ENCODE measurements around the gene KLHL36. TPM values are rescaled to one million over a fixed set of nuclear protein-coding genes. Genes with fewer than 3 reads are reported as not detected.

Gene KLHL36
- polyA plus RNA-seq, 1 of the 3 experiments (the other 2 are of a cell fraction): 39.8 TPM

GRCh38 chr16:84648595-84649510 lies 542 bp downstream of the KLHL36 start:
- Histone ChIP-seq H3K9ac (peak overlapping the region; percentile 66), H3K9me3 (no peaks in the 10 kb centered on the region), H2AFZ (ENCODE audit: low read depth) (0 out of 2 replicates have a peak overlapping the region, but pooled peaks have one; percentile 8), H3K79me2 (ENCODE audit: insufficient read depth) (peaks cover 42% of the 10 kb centered on the region; the same call in 1 of the 2 replicates), H4K20me1 (ENCODE audit: insufficient read depth) (peaks cover 10% of the 10 kb centered on the region), H3K4me3 (ENCODE audit: low read depth in 2 of 2, low read length in 1 of 2) (peak overlapping the region; percentile 65 to 74), H3F3A (replicated peaks; ENCODE audit: insufficient read depth) (peaks cover 21% of the 10 kb centered on the region), H3K4me2 (peak overlapping the region; percentile 96), H3K27ac (ENCODE audit: low read depth in 2 of 2, low read length in 1 of 2) (no peak overlapping the region), H3K9me2 (no peaks in the 10 kb centered on the region), H3K27me3 (ENCODE audit: insufficient read depth) (no peaks in the 10 kb centered on the region), H3K36me3 (replicated peaks in 1 of 2; ENCODE audit: control insufficient read depth in 1 of 2, insufficient read depth in 2 of 2, low read length in 1 of 2) (peaks cover 8 to 17% of the 10 kb centered on the region in 2 experiments), H3K4me1 (ENCODE audit: control insufficient read depth in 1 of 2, insufficient read depth in 2 of 2, low read depth in 1 of 2, low read length in 1 of 2) (peaks cover 6 to 14% of the 10 kb centered on the region in 2 experiments; a peak in 2 of 4 replicates)
- no peak for TF ChIP-seq SMC3 (IDR thresholded peaks at IDR 0.05; ENCODE audit: low read depth, low read length)
- no peak for TF ChIP-seq POLR2AphosphoS5 (IDR thresholded peaks at IDR 0.05; ENCODE audit: low read depth, low read length)
- no peak for TF ChIP-seq FOXM1 (IDR thresholded peaks at IDR 0.05; ENCODE audit: low read depth)
- TF ChIP-seq ZBTB33 (IDR thresholded peaks at IDR 0.05; ENCODE audit: borderline replicate concordance, low read depth): no peak
- no peak for TF ChIP-seq GABPA (IDR thresholded peaks at IDR 0.05; ENCODE audit: low read depth)
- no peak for TF ChIP-seq SIN3A (IDR thresholded peaks at IDR 0.05; ENCODE audit: borderline replicate concordance, low read depth, low read length)
- no peak for TF ChIP-seq TCF12 (IDR thresholded peaks at IDR 0.05)
- TF ChIP-seq CHD2 (IDR thresholded peaks at IDR 0.05; ENCODE audit: low read length, partially characterized antibody): no peak
- no peak for TF ChIP-seq MEF2A (IDR thresholded peaks at IDR 0.05; ENCODE audit: borderline replicate concordance, low read depth)
- no peak for TF ChIP-seq IRF3 (IDR thresholded peaks at IDR 0.05; ENCODE audit: low read depth, low read length)
- TF ChIP-seq TEAD4 (IDR thresholded peaks at IDR 0.05; ENCODE audit: borderline replicate concordance, insufficient read depth): no peak
- TF ChIP-seq YY1 (IDR thresholded peaks at IDR 0.05; ENCODE audit: low read depth): no peak
- TF ChIP-seq PBX3 (IDR thresholded peaks at IDR 0.05): no peak
- no peak for TF ChIP-seq ELF1 (IDR thresholded peaks at IDR 0.05)
- no peak for TF ChIP-seq RCOR1 (IDR thresholded peaks at IDR 0.05; ENCODE audit: low read length)
- WGBS (ENCODE audit: low lambda C conversion rate): 34% methylated on average over 20 of the region's 96 CpGs
- POLR2A ChIA-PET: interaction anchor here (1.2 kb wide), 1 partner anchor 19 kb away, joined by 3 read pairs; no protein-coding TSS in a partner anchor
- peak; percentile 79 for DNase-seq
- CTCF ChIA-PET: interaction anchor here (0.6 to 6.4 kb wide), 10 partner anchors 13 to 222 kb away, joined by 3 to 33 read pairs (median 3); no protein-coding TSS in a partner anchor

All from SK-N-SH (cell line).